ENCODE measurements around the gene CHI3L2.

DNA sequence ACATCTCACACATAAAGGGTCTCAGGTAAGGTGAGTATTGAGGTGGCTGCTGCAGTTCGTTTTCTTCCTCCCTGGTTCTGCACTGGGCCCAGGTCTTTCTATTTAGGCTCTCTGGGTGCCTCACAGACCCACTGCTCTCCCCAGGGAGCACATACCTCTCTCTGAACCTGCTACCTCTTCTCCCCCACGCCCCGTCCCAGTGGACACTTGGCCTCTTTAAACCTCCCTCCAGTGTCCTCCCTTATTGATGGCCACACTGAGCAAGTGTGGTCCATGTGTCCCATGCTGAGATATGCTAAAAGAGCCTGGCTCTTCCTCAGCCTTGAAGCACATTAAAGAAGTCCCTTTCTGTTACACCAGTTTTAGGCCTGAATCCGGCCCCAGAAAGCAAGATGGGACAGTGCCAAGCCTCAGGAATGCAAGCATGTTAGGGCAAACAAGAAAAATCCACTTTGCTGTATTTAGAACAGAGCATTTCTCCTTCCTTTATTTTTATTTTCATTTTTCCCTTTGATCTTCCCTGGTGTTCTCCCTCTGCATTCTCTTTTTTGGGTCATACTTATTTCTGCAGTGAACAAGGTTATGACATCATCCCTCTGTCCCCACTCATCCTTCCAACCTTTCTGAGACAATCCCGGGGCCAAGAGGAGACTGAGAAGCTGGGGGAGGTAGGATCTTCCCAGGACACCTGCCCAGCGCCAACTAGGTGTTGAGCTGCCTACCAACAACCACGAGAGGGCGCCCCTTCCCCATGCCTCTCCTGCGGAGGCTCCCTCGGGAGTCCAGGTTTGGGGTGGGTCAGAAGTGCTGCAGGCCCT is 5.0 kb upstream of the CHI3L2 start:
- TF ChIP-seq, protein P1, sequence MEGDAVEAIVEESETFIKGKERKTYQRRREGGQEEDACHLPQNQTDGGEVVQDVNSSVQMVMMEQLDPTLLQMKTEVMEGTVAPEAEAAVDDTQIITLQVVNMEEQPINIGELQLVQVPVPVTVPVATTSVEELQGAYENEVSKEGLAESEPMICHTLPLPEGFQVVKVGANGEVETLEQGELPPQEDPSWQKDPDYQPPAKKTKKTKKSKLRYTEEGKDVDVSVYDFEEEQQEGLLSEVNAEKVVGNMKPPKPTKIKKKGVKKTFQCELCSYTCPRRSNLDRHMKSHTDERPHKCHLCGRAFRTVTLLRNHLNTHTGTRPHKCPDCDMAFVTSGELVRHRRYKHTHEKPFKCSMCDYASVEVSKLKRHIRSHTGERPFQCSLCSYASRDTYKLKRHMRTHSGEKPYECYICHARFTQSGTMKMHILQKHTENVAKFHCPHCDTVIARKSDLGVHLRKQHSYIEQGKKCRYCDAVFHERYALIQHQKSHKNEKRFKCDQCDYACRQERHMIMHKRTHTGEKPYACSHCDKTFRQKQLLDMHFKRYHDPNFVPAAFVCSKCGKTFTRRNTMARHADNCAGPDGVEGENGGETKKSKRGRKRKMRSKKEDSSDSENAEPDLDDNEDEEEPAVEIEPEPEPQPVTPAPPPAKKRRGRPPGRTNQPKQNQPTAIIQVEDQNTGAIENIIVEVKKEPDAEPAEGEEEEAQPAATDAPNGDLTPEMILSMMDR (IDR thresholded peaks at IDR 0.05): peak; percentile 56 to 90 (median 82)
- TF ChIP-seq POLR2A (IDR thresholded peaks at IDR 0.05): no peak
